GM12878 (cell line): ENCODE data around the gene LBR. TPM values are rescaled to one million over a fixed set of nuclear protein-coding genes. Genes with fewer than 3 reads are reported as not detected.

Source experiments
- ATAC-seq: fragments of 200-7000 bp; cut with Tn5 transposase; 3 replicates; pipeline ENCODE4 v1.9.1; 2020; ENCODE audit warnings: mild to moderate bottlenecking, moderate library complexity
- BruUV-seq: library from RNA; stranded (reverse); fragments of 400-500 nt; replicated peaks from 2 replicates; lab custom pipeline; 2021; lab: Mats Ljungman, UMichigan
- CTCF ChIA-PET: fragments of 300-600 bp; sonication (Branson Sonifier 250); formaldehyde crosslinking; extraction: SDS; loops from one replicate; lab custom pipeline; 2021; ENCODE audit warnings: inconsistent platforms; lab: Yijun Ruan, JAX
- POLR2A ChIA-PET: fragments of 350-600 bp; formaldehyde crosslinking; extraction: SDS; loops from one replicate; lab custom pipeline; 2021; ENCODE audit warnings: inconsistent platforms; lab: Charles Lee
- RAD21 ChIA-PET: fragments of 300-600 bp; sonication (Branson Sonifier 250); formaldehyde crosslinking; loops from one replicate; lab custom pipeline; 2023; ENCODE audit warnings: antibody characterized with exemption; ENCODE audit not compliant: unreplicated experiment; lab: Charles Lee
- SMC1A ChIA-PET: fragments of 300-600 bp; sonication (Branson Sonifier 250); formaldehyde crosslinking; loops from one replicate; lab custom pipeline; 2023; ENCODE audit not compliant: unreplicated experiment, uncharacterized antibody; lab: Charles Lee
- DNase-seq: peaks from one replicate; pipeline ENCODE4 v3.0.0-alpha.2; 2011; ENCODE audit warnings: low read depth, low spot score
- FAIRE-seq: peaks from 3 replicates; lab custom pipeline; 2011; peaks lifted over from hg19 to GRCh38; lab: Jason Lieb, UNC
- H2AFZ ChIP-seq: 2 replicates; pipeline ENCODE4 v1.6.0; 2011; ENCODE audit warnings: low read depth, low read length, control low read depth; ENCODE audit not compliant: control insufficient read depth
- H3K27ac ChIP-seq: 2 replicates; pipeline ENCODE4 v1.5.1; 2011; ENCODE audit warnings: control low read depth; ENCODE audit not compliant: control insufficient read depth, insufficient read depth
- H3K27me3 ChIP-seq, 2 experiments: replicated peaks in 1 of 2; 2 replicates each; pipeline versions ENCODE4 v1.6.0 to v1.6.1; 2011; ENCODE audit warnings: low read length in 1 of 2; ENCODE audit not compliant: control insufficient read depth in 2 of 2, insufficient read depth in 2 of 2
- H3K36me3 ChIP-seq, 2 experiments: 2 replicates each; pipeline ENCODE4 v1.5.1; 2011; ENCODE audit warnings: low read length in 1 of 2; ENCODE audit not compliant: control insufficient read depth in 2 of 2, insufficient read depth in 2 of 2
- H3K4me1 ChIP-seq: 2 replicates; pipeline ENCODE4 v1.6.1; 2011; ENCODE audit warnings: mild to moderate bottlenecking, low read length, moderate library complexity, mixed read lengths; ENCODE audit not compliant: control insufficient read depth, insufficient read depth
- H3K4me2 ChIP-seq: 2 replicates; pipeline ENCODE4 v1.6.0; 2011; ENCODE audit warnings: control low read depth; ENCODE audit not compliant: control insufficient read depth, insufficient read depth
- H3K4me3 ChIP-seq: fragments of 200-600 bp; sonication (generic); 2 replicates; pipeline ENCODE4 v1.5.1; 2016
- H3K79me2 ChIP-seq: 2 replicates; pipeline ENCODE4 v1.6.0; 2011; ENCODE audit warnings: low read length; ENCODE audit not compliant: control insufficient read depth, insufficient read depth
- H3K9ac ChIP-seq: 2 replicates; pipeline ENCODE4 v1.8.0; 2011; ENCODE audit warnings: low read length, control low read depth, mixed read lengths; ENCODE audit not compliant: control insufficient read depth, insufficient read depth
- H3K9me3 ChIP-seq: replicated peaks from 3 replicates; pipeline ENCODE4 v1.5.1; 2011; ENCODE audit warnings: mild to moderate bottlenecking, low read length; ENCODE audit not compliant: control insufficient read depth, insufficient read depth
- H4K20me1 ChIP-seq: 2 replicates; pipeline ENCODE4 v1.6.0; 2011; ENCODE audit not compliant: control insufficient read depth, insufficient read depth
- CEBPB ChIP-seq, 2 experiments: fragments of 150-350 bp in 1 of 2; IDR thresholded peaks; 2 replicates each; pipeline ENCODE4 v1.6.1; 2012 to 2014; ENCODE audit warnings: low read depth in 2 of 2, low read length in 2 of 2, borderline replicate concordance in 1 of 2, inconsistent platforms in 1 of 2
- CHD2 ChIP-seq: IDR thresholded peaks from 2 replicates; pipeline ENCODE4 v1.6.1; 2011; ENCODE audit warnings: low read depth, low read length, improper control_type of control experiment, borderline replicate concordance
- E4F1 ChIP-seq: fragments of 450-650 bp; IDR thresholded peaks from 2 replicates; pipeline ENCODE4 v1.6.1; 2018; ENCODE audit warnings: borderline replicate concordance, mild to moderate bottlenecking; ENCODE audit not compliant: partially characterized antibody
- EED ChIP-seq: sonication (generic); IDR thresholded peaks from 2 replicates; pipeline ENCODE4 v1.6.1; 2016; ENCODE audit warnings: antibody characterized with exemption, low read depth
- MYB ChIP-seq: fragments of 150-350 bp; IDR thresholded peaks from 2 replicates; pipeline ENCODE4 v1.6.1; 2014; ENCODE audit warnings: mild to moderate bottlenecking, low read depth, low read length, borderline replicate concordance
- PAX5 ChIP-seq: IDR thresholded peaks from 2 replicates; pipeline ENCODE4 v1.6.1; 2011; ENCODE audit warnings: low read depth, low read length, borderline replicate concordance
- POLR2AphosphoS5 ChIP-seq: IDR thresholded peaks from 2 replicates; pipeline ENCODE4 v1.6.1; 2011; ENCODE audit warnings: mild to moderate bottlenecking, low read length, inconsistent platforms
- TCF3 ChIP-seq: IDR thresholded peaks from 2 replicates; pipeline ENCODE4 v1.6.1; 2012; ENCODE audit warnings: low read depth, mild to moderate bottlenecking, low read length, borderline replicate concordance; ENCODE audit not compliant: insufficient read depth
- YBX1 ChIP-seq: fragments of 450-650 bp; IDR thresholded peaks from 2 replicates; pipeline ENCODE4 v1.6.1; 2016; ENCODE audit warnings: antibody characterized with exemption
- ZNF274 ChIP-seq: IDR thresholded peaks from one replicate; pipeline ENCODE4 v1.8.0; 2011; ENCODE audit not compliant: insufficient read length, insufficient read depth
- WGBS: methylation state at CpG from one replicate; pipeline ENCODE4 v1.1.6; 2016; ENCODE audit warnings: low lambda C conversion rate; ENCODE audit not compliant: insufficient replicate concordance, insufficient coverage; ENCODE audit errors: missing lambda C conversion rate; 5-methylcytosine and 5-hydroxymethylcytosine counted together
- in situ Hi-C: fragments of 300-500 bp; cut with MboI; formaldehyde crosslinking; loops from 9 replicates; pipeline ENCODE4 v1.14.3; 2018; ENCODE audit warnings: mixed read lengths
- intact Hi-C: fragments of 100-400 bp; cut with micrococcal nuclease; formaldehyde crosslinking; loops from one replicate; pipeline ENCODE4 v1.14.2; 2022; ENCODE audit not compliant: unreplicated experiment
- polyA plus RNA-seq, 11 experiments: library from polyadenylated mRNA; depleted of rRNA in 4 of 11; unstranded in 6 of 11; stranded (reverse) in 5 of 11; fragments of >200 nt; fragmentation: Nextera tagmentation in 4 of 11; fragmentation: Illumina TruSeq in 1 of 11; extraction: Ambion mirVana in 4 of 11; extraction: Trizol in 1 of 11; gene quantifications; 1 replicate in 1 of 11; 2 replicates in 10 of 11; pipeline versions ENCODE4 v1.2.1 to v1.2.3, GENCODE V29; 2011 to 2016; ENCODE audit warnings: inconsistent platforms in 2 of 11, missing spikeins in 2 of 11, low read depth in 1 of 11
- total RNA-seq, 4 experiments: library from RNA; depleted of rRNA in 3 of 4; stranded (reverse); fragments of >200 nt in 3 of 4; fragmentation: Illumina TruSeq in 1 of 4; extraction: Trizol in 1 of 4; gene quantifications; 2 replicates each; pipeline versions ENCODE4 v1.2.1 to v1.2.3, GENCODE V29; 2013 to 2021

LBR gene
- total and polyA plus RNA-seq, 10 of the 15 experiments (the other 5 are each of a cell fraction or from before 2014, with no cell fraction given), result 81.8 to 178 (median 114) TPM

DNA sequence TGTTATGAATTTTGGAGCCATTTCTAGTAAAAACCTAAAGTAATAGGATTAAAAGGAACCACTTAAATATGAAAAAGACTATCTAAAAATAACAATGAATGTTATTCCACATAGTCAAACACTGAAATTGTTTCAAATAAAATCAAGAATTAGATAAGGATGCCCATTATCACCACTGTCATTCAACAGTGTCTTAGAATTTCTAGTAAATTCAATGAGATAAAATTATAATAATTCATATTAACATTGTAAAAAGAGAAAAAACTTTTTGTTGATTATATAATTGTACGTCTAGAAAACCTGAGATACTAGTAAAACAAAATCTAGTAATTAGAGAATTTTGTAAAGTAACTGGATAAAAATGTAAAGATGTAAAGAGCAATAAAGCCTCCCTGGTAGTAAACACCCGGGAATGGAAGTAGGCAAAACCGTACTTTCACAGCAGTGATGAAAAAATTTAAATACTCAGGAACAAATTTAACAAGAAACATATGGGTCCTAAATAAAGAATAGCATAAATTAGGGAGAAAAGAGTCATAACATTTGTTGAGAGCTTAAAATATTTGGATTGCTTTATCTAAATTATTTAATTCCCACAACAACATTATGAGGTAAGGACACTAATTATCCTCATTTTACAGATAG lies 56.4 kb downstream of the LBR start:
- no peak for FAIRE-seq
- RAD21 ChIA-PET, result no interaction called here
- no peaks in the 10 kb centered on the region for H3K9me3 ChIP-seq

More for the DNA sequence above, 56.4 kb downstream of the LBR start:
- no peak overlapping the region for H3K9ac ChIP-seq
- H3K4me3 ChIP-seq, result no peak overlapping the region
- DNase-seq, result no peak
- no peak for ATAC-seq
- H3K79me2 ChIP-seq, result no peaks in the 10 kb centered on the region
- H3K27me3 ChIP-seq, result no peaks in the 10 kb centered on the region
- no peak overlapping the region for H3K27ac ChIP-seq
- H3K4me2 ChIP-seq, result no peak overlapping the region
- ChIA-PET CTCF (no interaction called here), SMC1A (interaction anchor here (1.1 kb wide), 1 partner anchor 9 kb away, joined by 3 read pairs; no protein-coding TSS in a partner anchor), POLR2A (no interaction called here)
- BruUV-seq, result no TSS peak
- no peaks in the 10 kb centered on the region for H4K20me1 ChIP-seq
- WGBS, result 29% methylated on average over 3 of the region's 3 CpGs
- in situ Hi-C loops, result no loop called here
- H3K4me1 ChIP-seq, result no peaks in the 10 kb centered on the region
- TF ChIP-seq MYB (no peak), CHD2 (no peak), YBX1 (no peak), E4F1 (no peak), EED (no peak), TCF3 (no peak), POLR2AphosphoS5 (no peak), PAX5 (no peak), CEBPB (IDR thresholded peaks at IDR 0.05; ENCODE audit: borderline replicate concordance in 1 of 2, low read depth in 2 of 2, low read length in 2 of 2) (no peak), ZNF274 (no peak)
- intact Hi-C loops, result no loop called here
- no peak overlapping the region for H2AFZ ChIP-seq
- H3K36me3 ChIP-seq, result no peaks in the 10 kb centered on the region
